Calu3 (cell line): Measurements from ENCODE around the gene ANAPC4. TPM values are rescaled to one million over a fixed set of nuclear protein-coding genes. Genes with fewer than 3 reads are reported as not detected.

Source experiments
- BruUV-seq: library from RNA; stranded (reverse); fragments of 400-500 nt; replicated peaks from 2 replicates; lab custom pipeline; 2021; lab: Mats Ljungman, UMichigan
- CTCF ChIA-PET: fragments of 300-600 bp; sonication (Branson Sonifier 250); formaldehyde crosslinking; loops from one replicate; lab custom pipeline; 2022; ENCODE audit warnings: antibody characterized with exemption; lab: Charles Lee
- DNase-seq: peaks from one replicate; pipeline ENCODE4 v3.0.0; 2022
- H3K27ac Mint-ChIP-seq: one replicate; pipeline ENCODE4 v1.8.0; 2022; ENCODE audit warnings: mixed read lengths; ENCODE audit not compliant: unreplicated experiment
- H3K27me3 Mint-ChIP-seq: one replicate; pipeline ENCODE4 v1.8.0; 2022; ENCODE audit warnings: mixed read lengths; ENCODE audit not compliant: unreplicated experiment
- H3K36me3 Mint-ChIP-seq: one replicate; pipeline ENCODE4 v1.8.0; 2022; ENCODE audit warnings: mild to moderate bottlenecking, moderate library complexity, mixed read lengths; ENCODE audit not compliant: insufficient read depth, unreplicated experiment
- H3K4me1 Mint-ChIP-seq: one replicate; pipeline ENCODE4 v1.8.0; 2022; ENCODE audit warnings: mild to moderate bottlenecking, low read depth, mixed read lengths; ENCODE audit not compliant: unreplicated experiment
- H3K4me3 Mint-ChIP-seq: one replicate; pipeline ENCODE4 v1.8.0; 2022; ENCODE audit warnings: mild to moderate bottlenecking, low read depth, moderate library complexity, mixed read lengths; ENCODE audit not compliant: unreplicated experiment
- H3K9me3 Mint-ChIP-seq: one replicate; pipeline ENCODE4 v1.8.0; 2022; ENCODE audit warnings: low read depth, mixed read lengths; ENCODE audit not compliant: unreplicated experiment
- CTCF ChIP-seq: fragments of 200-600 bp; IDR thresholded peaks from one replicate; pipeline ENCODE4 v1.8.0; 2022; ENCODE audit warnings: antibody characterized with exemption; ENCODE audit not compliant: unreplicated experiment
- intact Hi-C: fragments of 100-400 bp; cut with micrococcal nuclease; formaldehyde crosslinking; loops from one replicate; pipeline ENCODE4 v1.10.0; 2022; ENCODE audit not compliant: unreplicated experiment
- total RNA-seq: library from RNA; stranded (reverse); gene quantifications from 2 replicates; pipeline ENCODE4 v1.2.3, GENCODE V29; 2022

ANAPC4 gene
- total RNA-seq, 1 experiment from 2014 or later, result 23.2 TPM

- no peak for TF ChIP-seq CTCF
- Mint-ChIP-seq H3K27ac (no peak overlapping the region), H3K36me3 (peaks cover 1% of the 10 kb centered on the region), H3K4me3 (no peak overlapping the region), H3K27me3 (no peaks in the 10 kb centered on the region), H3K4me1 (peaks cover 23% of the 10 kb centered on the region), H3K9me3 (no peaks in the 10 kb centered on the region)
- intact Hi-C loops, result no loop called here
- no peak for DNase-seq
- BruUV-seq, result no TSS peak
- CTCF ChIA-PET, result no interaction called here
Measured at GRCh38 chr4:25437926-25438325, 60.9 kb downstream of the ANAPC4 start.

DNA sequence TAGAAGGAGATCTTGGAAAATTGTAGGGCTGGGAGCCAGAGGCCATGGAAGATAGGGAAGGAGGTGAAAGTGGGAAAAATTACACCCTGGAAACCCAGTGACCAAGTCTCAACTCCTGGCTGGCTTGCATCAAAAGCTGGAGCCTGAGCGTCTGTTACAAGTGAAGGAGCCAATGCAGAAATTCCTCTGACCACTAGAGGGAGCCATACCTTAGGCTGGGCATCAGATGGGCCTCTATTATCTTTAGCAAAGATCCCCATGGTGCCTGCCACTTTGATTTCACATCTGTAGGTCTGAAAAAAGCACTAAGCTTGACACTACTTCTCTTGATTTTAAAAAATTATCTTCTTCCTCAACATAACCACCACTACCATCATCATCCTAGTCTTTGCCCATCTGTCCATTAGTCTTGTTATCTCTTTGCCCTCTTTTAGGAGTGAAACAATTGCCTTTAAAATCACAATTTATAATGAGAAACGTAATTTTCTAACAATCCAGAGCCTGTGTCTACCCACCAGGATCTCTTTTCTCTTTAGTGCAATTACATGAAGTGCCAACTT lies 62.9 kb downstream of the ANAPC4 start:
- Mint-ChIP-seq H3K27me3 (no peaks in the 10 kb centered on the region), H3K4me1 (peaks cover 27% of the 10 kb centered on the region)

DNA sequence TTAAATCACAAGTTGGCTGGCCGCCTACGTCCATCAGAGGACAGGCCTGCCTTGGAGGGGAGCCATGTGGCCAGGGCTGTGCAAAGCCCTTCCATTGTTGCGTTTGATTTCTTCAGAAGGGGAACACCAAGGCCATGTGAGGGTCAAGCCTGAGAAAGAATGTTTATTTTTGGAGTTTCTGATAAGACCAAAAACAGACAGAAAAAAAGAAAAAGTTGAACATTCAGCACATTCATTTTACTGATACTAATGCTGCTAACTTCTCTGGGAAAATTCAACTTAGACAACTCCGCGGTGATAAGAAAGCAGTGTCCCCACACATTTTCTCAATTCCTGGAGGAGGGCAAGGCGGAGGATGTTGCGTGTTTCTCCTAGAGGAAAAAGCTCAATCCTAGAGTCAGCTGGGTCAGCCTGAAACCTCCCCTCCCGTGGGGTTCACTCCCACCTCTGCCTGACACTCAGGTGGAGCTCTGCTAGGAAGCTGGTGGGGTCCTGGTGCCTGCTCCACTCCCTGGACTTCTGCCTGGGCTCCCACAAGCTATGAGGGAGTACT lies 63.5 kb downstream of the ANAPC4 start:
- no peak overlapping the region for H3K27ac Mint-ChIP-seq
- intact Hi-C loops, result loop anchor here (1.0 to 5.0 kb wide), 4 partner anchors 67 to 328 kb away; partner anchors contain the start of gene SLC34A2
- CTCF ChIA-PET, result interaction anchor here (1.1 to 3.8 kb wide), 3 partner anchors 83 to 328 kb away, joined by 3 to 21 read pairs (median 4); no protein-coding TSS in a partner anchor

More for the DNA sequence above, 62.9 kb downstream of the ANAPC4 start:
- peak; percentile 70 for DNase-seq
- no peak overlapping the region for H3K4me3 Mint-ChIP-seq
- no peak overlapping the region for H3K27ac Mint-ChIP-seq
- H3K36me3 Mint-ChIP-seq, result peaks cover 5% of the 10 kb centered on the region
- no peaks in the 10 kb centered on the region for H3K9me3 Mint-ChIP-seq
- intact Hi-C loops, result loop anchor here (2.0 to 5.0 kb wide), 3 partner anchors 67 to 317 kb away; partner anchors contain the start of gene SLC34A2
- BruUV-seq, result no TSS peak
- CTCF ChIA-PET, result interaction anchor here (3.8 kb wide), 1 partner anchor 328 kb away, joined by 21 read pairs; no protein-coding TSS in a partner anchor
- TF ChIP-seq CTCF, result peak; percentile 75

More for the DNA sequence above, 63.5 kb downstream of the ANAPC4 start:
- Mint-ChIP-seq H3K4me1 (peaks cover 27% of the 10 kb centered on the region), H3K9me3 (no peaks in the 10 kb centered on the region), H3K27me3 (no peaks in the 10 kb centered on the region), H3K36me3 (peaks cover 5% of the 10 kb centered on the region), H3K4me3 (no peak overlapping the region)
- no peak for TF ChIP-seq CTCF
- BruUV-seq, result no TSS peak
- DNase-seq, result no peak
